ENCODE measurements around the gene TESK2. TPM values are rescaled to one million over a fixed set of nuclear protein-coding genes. Genes with fewer than 3 reads are reported as not detected.
"Not testable (repeated sequence)": the region's sequence is repeated elsewhere in the genome, so short reads cannot be mapped to it uniquely, and the experiment has no call there.

The TESK2 gene
- total RNA-seq, 2 donors from 2014 or later, result 2.8 to 3.5 TPM

DNA sequence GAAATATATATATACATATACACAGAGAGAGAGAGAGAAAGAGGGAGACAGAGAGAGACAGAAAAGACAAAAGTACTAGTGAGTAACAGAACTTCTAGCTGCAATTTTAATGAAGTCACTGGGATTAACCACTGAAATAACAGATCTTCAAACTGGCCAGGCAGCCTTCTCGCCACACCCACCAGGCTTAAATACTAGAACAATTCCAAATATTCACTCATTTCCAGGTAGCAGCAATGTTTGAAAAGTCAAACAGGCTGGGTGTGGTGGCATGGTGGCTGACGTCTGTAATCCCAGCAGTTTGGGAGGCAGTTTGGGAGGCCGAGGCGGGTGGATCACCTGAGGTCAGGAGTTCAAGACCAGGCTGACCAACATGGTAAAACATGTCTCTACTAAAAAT is 25.5 kb upstream of the TESK2 start:
- H3K27ac ChIP-seq, result no peak overlapping the region

GRCh38 chr1:45516036-45516435 is 25.1 kb upstream of the TESK2 start:
- Histone ChIP-seq H3K36me3 (peaks cover 75% of the 10 kb centered on the region), H3K9me3 (no peaks in the 10 kb centered on the region), H3K4me1 (peaks cover 0 to 50% of the 10 kb centered on the region in 2 donors), H3K27me3 (no peaks in the 10 kb centered on the region), H3K27ac (no peak overlapping the region), H3K4me3 (no peak overlapping the region)
- no peak for DNase-seq (ENCODE audit: low spot score)
- TF ChIP-seq, protein P1, sequence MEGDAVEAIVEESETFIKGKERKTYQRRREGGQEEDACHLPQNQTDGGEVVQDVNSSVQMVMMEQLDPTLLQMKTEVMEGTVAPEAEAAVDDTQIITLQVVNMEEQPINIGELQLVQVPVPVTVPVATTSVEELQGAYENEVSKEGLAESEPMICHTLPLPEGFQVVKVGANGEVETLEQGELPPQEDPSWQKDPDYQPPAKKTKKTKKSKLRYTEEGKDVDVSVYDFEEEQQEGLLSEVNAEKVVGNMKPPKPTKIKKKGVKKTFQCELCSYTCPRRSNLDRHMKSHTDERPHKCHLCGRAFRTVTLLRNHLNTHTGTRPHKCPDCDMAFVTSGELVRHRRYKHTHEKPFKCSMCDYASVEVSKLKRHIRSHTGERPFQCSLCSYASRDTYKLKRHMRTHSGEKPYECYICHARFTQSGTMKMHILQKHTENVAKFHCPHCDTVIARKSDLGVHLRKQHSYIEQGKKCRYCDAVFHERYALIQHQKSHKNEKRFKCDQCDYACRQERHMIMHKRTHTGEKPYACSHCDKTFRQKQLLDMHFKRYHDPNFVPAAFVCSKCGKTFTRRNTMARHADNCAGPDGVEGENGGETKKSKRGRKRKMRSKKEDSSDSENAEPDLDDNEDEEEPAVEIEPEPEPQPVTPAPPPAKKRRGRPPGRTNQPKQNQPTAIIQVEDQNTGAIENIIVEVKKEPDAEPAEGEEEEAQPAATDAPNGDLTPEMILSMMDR (IDR thresholded peaks at IDR 0.05), result no peak

More for the DNA sequence above, 25.5 kb upstream of the TESK2 start:
- peaks cover 70% of the 10 kb centered on the region for H3K36me3 ChIP-seq
- no peak for DNase-seq (ENCODE audit: low spot score)
- H3K9me3 ChIP-seq, result no peaks in the 10 kb centered on the region
- H3K4me3 ChIP-seq, result no peak overlapping the region
- TF ChIP-seq, protein P1 (IDR thresholded peaks at IDR 0.05), result no peak
- H3K4me1 ChIP-seq, result peaks cover 0 to 50% of the 10 kb centered on the region in 2 donors
- H3K27me3 ChIP-seq, result no peaks in the 10 kb centered on the region

DNA sequence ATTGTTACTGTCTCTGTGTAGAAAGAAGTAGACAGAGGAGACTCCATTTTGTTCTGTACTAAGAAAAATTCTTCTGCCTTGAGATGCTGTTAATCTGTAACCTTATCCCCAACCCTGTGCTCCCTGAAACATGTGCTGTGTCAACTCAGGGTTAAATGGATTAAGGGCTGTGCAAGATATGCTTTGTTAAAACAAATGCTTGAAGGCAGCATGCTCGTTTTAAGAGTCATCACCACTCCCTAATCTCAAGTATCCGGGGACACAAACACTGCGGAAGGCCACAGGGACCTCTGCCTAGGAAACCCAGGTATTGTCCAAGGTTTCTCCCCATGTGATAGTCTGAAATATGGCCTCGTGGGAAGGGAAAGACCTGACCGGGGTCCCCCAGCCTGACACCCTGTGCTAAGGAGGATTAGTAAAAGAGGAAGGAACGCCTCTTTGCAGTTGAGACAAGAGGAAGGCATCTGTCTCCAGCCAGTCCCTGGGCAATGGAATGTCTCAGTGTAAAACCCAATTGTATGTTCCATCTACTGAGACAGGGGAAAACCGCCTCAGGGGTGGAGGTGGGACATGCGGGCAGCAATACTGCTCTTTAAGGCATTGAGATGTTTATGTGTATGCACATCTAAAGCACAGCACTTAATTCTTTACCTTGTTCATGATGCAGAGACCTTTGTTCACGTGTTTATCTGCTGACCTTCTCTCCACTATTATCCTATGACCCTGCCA is 22.7 kb upstream of the TESK2 start:
- Histone ChIP-seq H3K4me1 (peaks cover 0 to 39% of the 10 kb centered on the region in 2 donors), H3K36me3 (peaks cover 97% of the 10 kb centered on the region)
- H3K27me3 ChIP-seq; DNase-seq (ENCODE audit: low spot score); H3K9me3 ChIP-seq; H3K4me3 ChIP-seq; H3K27ac ChIP-seq: not testable (repeated sequence)

GRCh38 chr1:45512641-45513054 is 21.7 kb upstream of the TESK2 start:
- TF ChIP-seq, protein P1 (IDR thresholded peaks at IDR 0.05), result peak; percentile 43 to 76
- Histone ChIP-seq H3K4me1 (peaks cover 0 to 46% of the 10 kb centered on the region in 2 donors), H3K36me3 (peaks cover 94% of the 10 kb centered on the region), H3K4me3 (no peak overlapping the region), H3K9me3 (no peaks in the 10 kb centered on the region), H3K27ac (peak overlapping the region in 1 of 2 donors; percentile 16), H3K27me3 (no peaks in the 10 kb centered on the region)
- no peak for DNase-seq (ENCODE audit: low spot score)

GRCh38 chr1:45510972-45511527 is 20.1 kb upstream of the TESK2 start:
- no peak for DNase-seq (ENCODE audit: low spot score)
- H3K9me3 ChIP-seq, result no peaks in the 10 kb centered on the region
- TF ChIP-seq, protein P1 (IDR thresholded peaks at IDR 0.05), result no peak
- peaks cover 0 to 33% of the 10 kb centered on the region in 2 donors for H3K4me1 ChIP-seq
- H3K4me3 ChIP-seq, result no peak overlapping the region
- H3K36me3 ChIP-seq, result peaks cover 80% of the 10 kb centered on the region
- no peak overlapping the region for H3K27ac ChIP-seq
- no peaks in the 10 kb centered on the region for H3K27me3 ChIP-seq

GRCh38 chr1:45510036-45510971 is 19.3 kb upstream of the TESK2 start:
- TF ChIP-seq, protein P1 (IDR thresholded peaks at IDR 0.05), result no peak
- Histone ChIP-seq H3K9me3 (no peaks in the 10 kb centered on the region), H3K27me3 (no peaks in the 10 kb centered on the region), H3K4me3 (no peak overlapping the region), H3K27ac (peak overlapping the region in 1 of 2 donors; percentile 21), H3K4me1 (peaks cover 0 to 29% of the 10 kb centered on the region in 2 donors), H3K36me3 (peaks cover 73% of the 10 kb centered on the region)
- no peak for DNase-seq (ENCODE audit: low spot score)

Data from right atrium auricular region (tissue), 2 donors.